Neuron (in vitro differentiated cells): ENCODE data around the gene GNLY.

Experiments
- H2AFZ ChIP-seq: one replicate; pipeline ENCODE4 v1.6.1; 2013; ENCODE audit warnings: low read depth, mild to moderate bottlenecking, inconsistent platforms, low read length, moderate library complexity
- H3K27me3 ChIP-seq: one replicate; pipeline ENCODE4 v1.6.1; 2013; ENCODE audit warnings: low read length; ENCODE audit not compliant: insufficient read depth
- H3K36me3 ChIP-seq: one replicate; pipeline ENCODE4 v1.6.1; 2013; ENCODE audit warnings: low read length; ENCODE audit not compliant: insufficient read depth
- H3K4me1 ChIP-seq: one replicate; pipeline ENCODE4 v1.6.1; 2013; ENCODE audit warnings: low read length; ENCODE audit not compliant: insufficient read depth
- H3K4me3 ChIP-seq: 2 replicates; pipeline ENCODE4 v1.5.1; 2013; ENCODE audit warnings: mild to moderate bottlenecking, low read length, moderate library complexity
- H3K9me3 ChIP-seq: one replicate; pipeline ENCODE4 v1.6.1; 2013; ENCODE audit warnings: low read length

GNLY gene

DNA sequence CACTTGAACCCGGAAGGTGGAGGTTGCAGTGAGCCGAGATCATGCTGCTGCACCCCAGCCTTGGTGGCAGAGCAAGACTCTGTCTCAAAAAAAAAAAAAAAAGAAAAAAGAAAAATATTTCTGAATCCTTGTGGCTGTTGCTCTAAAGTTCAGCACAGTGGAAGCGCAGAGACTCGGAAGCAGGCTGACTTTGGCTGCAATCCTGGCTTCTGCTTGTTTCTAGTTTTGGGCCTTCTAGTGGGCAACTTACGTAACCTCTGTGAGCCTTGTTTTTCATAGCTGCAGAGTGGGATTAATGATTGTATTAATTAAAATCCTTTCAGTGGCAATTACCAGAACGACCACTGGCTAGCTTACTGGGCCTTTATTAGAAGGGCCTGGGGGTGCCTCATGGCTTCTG is 28.4 kb downstream of the GNLY start:
- Histone ChIP-seq H3K9me3 (no peaks in the 10 kb centered on the region), H3K4me1 (no peaks in the 10 kb centered on the region), H3K4me3 (no peak overlapping the region), H3K36me3 (no peaks in the 10 kb centered on the region), H3K27me3 (no peaks in the 10 kb centered on the region), H2AFZ (no peak overlapping the region)

DNA sequence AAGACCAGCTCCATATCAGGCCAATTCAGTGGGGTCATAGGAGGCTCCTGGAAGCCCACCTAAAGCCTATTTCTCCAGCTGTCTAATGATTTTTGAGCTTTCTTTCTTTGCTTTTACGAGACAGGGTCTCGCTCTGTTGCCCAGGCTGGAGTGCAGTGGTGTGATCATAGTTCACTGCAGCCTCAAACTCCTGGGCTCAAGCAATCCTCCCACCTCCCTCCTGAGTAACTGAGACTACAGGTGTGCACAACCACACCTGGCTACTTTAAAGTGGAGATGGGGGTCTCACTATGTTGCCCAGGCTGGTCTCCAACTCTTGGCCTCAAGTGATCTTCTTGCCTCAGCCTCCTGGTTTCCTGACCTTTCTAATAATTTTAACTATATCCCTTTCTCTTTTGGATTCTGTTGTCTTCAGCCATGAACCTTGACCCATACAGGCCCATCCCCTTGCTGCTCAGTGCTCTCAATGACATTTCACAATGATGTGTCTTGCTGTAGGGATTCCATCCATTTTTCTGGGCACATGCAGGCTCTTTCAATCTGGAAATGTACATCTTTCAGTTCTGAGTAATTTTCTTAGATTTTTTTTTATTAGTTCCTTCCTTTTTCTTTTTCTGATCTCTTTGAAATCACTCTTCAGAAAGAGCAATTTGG is 29.7 kb downstream of the GNLY start:
- no peaks in the 10 kb centered on the region for H3K36me3 ChIP-seq
- H3K4me3 ChIP-seq, result no peak overlapping the region
- no peaks in the 10 kb centered on the region for H3K27me3 ChIP-seq
- H3K4me1 ChIP-seq, result no peaks in the 10 kb centered on the region
- H2AFZ ChIP-seq, result no peak overlapping the region
- no peaks in the 10 kb centered on the region for H3K9me3 ChIP-seq

- no peaks in the 10 kb centered on the region for H3K27me3 ChIP-seq
These were observed 30.6 kb downstream of the GNLY start for GRCh38 chr2:85724731-85725181.

GRCh38 chr2:85725451-85725850 is 31.3 kb downstream of the GNLY start:
- Histone ChIP-seq H3K4me1 (no peaks in the 10 kb centered on the region), H3K9me3 (no peaks in the 10 kb centered on the region), H3K36me3 (no peaks in the 10 kb centered on the region), H3K4me3 (no peak overlapping the region), H3K27me3 (no peaks in the 10 kb centered on the region), H2AFZ (no peak overlapping the region)

More at GRCh38 chr2:85724731-85725181, 30.6 kb downstream of the GNLY start:
- Histone ChIP-seq H2AFZ (no peak overlapping the region), H3K9me3 (no peaks in the 10 kb centered on the region), H3K4me3 (no peak overlapping the region), H3K36me3 (no peaks in the 10 kb centered on the region), H3K4me1 (no peaks in the 10 kb centered on the region)

GRCh38 chr2:85727798-85728197 is 33.6 kb downstream of the GNLY start:
- no peaks in the 10 kb centered on the region for H3K36me3 ChIP-seq
- peaks cover 3% of the 10 kb centered on the region for H3K4me1 ChIP-seq
- no peaks in the 10 kb centered on the region for H3K27me3 ChIP-seq
- H3K9me3 ChIP-seq, result no peaks in the 10 kb centered on the region
- H3K4me3 ChIP-seq, result no peak overlapping the region
- H2AFZ ChIP-seq, result no peak overlapping the region

DNA sequence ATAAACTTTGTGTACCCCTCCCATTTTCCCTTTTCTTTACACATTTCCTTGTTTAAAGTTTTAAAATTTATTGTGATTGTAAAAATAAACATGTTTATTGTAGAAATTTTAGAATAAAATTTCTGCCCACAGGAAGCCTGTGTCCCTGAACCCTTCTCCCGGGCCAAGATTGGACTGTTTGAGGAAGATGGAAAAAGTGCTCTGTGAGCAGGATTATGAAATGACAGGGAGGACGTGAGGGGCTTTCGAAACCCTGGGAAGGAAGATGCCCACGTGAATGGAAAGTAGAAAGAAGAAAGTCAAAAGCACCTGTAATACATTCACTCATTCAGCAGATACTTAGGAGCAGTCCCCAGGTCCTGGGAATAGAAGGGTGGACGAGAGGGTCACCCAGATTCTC is 34.2 kb downstream of the GNLY start:
- no peaks in the 10 kb centered on the region for H3K27me3 ChIP-seq
- peaks cover 3% of the 10 kb centered on the region for H3K4me1 ChIP-seq
- no peaks in the 10 kb centered on the region for H3K36me3 ChIP-seq
- H3K4me3 ChIP-seq, result no peak overlapping the region
- no peaks in the 10 kb centered on the region for H3K9me3 ChIP-seq
- no peak overlapping the region for H2AFZ ChIP-seq

DNA sequence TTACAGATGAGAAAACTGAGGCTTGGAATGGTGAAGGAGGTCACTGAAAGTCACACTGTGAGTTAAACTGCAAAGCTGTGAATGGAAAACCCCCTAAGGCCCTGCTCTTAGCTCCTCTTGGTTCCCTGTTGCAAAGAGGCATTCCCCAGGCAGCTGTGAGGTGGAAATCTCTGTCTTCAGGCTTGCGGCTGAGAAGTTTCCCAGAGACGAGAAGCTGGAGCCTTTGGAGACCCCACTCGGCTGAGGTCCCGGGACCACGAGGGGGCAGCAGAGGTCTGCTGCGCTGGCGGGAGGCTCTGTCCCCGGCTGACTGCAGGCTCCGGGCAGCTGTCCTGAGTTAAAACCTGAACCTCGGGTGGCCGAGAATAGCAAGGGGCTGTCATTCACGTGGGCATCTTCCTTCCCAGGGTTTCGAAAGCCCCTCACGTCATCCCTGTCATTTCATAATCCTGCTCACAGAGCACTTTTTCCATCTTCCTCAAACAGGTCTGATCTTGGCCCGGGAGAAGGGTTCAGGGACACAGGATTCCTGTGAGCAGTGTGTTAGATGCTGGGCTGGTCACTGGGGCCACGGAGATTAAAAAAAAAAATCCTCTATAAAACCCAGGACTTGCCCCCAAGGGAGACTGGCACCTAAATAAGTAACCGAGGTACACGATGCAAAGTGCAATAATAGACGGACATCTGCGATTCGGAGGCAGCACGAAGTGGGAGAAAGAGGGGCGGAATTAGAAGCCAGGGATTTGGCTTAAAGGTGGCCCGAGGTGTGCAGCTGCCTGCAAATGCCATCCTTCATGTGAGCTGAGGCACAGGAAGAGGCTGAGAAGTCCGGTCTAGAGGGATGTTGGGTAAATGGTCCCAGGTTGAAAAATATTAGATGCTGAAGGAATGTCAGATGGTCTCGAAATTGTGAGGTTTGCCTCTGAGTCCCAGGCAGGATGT is 35.0 kb downstream of the GNLY start:
- peaks cover 3% of the 10 kb centered on the region for H3K4me1 ChIP-seq
- H3K9me3 ChIP-seq, result no peaks in the 10 kb centered on the region
- H2AFZ ChIP-seq, result no peak overlapping the region
- H3K4me3 ChIP-seq, result no peak overlapping the region
- no peaks in the 10 kb centered on the region for H3K27me3 ChIP-seq
- H3K36me3 ChIP-seq, result no peaks in the 10 kb centered on the region

DNA sequence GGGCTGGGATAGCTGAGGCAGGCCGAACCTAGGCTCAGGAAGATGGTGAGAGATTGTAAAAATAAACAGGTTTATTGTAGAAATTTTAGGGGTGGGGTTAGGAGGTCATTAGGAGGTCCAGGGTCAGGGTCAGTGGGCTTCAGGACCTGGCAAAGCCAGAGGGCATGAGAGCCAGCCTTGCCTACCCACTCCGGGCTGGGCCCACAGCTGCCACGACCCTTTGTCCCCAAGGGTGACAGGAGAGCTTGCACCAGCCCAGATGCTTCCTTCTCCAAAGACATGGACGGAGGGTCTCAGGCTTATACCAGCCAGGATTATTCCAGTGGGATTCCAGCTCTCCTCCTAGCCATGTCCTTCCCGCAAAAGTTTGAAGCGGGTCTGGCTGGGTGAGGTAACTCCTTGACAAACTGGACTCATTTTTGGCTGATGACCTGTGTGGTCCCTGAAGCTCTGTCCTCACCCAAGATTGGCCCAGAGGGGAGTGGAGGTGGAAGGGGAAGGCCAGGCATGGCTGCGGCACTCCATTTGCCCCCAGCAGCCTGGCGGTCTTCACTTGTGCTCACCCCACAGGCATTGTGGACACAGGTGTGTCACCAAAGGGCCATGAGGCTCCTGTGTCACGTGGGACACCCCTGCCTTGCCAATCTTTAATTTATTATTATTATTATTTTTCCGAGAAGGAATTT is 35.8 kb downstream of the GNLY start:
- no peak overlapping the region for H2AFZ ChIP-seq
- H3K27me3 ChIP-seq, result no peaks in the 10 kb centered on the region
- H3K4me3 ChIP-seq, result no peak overlapping the region
- no peaks in the 10 kb centered on the region for H3K36me3 ChIP-seq
- no peaks in the 10 kb centered on the region for H3K9me3 ChIP-seq
- H3K4me1 ChIP-seq, result peaks cover 6% of the 10 kb centered on the region

- H3K27me3 ChIP-seq, result no peaks in the 10 kb centered on the region
- H3K4me1 ChIP-seq, result peaks cover 6% of the 10 kb centered on the region
- H2AFZ ChIP-seq, result no peak overlapping the region
- no peak overlapping the region for H3K4me3 ChIP-seq
- H3K36me3 ChIP-seq, result no peaks in the 10 kb centered on the region
- H3K9me3 ChIP-seq, result no peaks in the 10 kb centered on the region
These were observed 36.6 kb downstream of the GNLY start for GRCh38 chr2:85730686-85731230.

GRCh38 chr2:85731606-85732005 is 37.4 kb downstream of the GNLY start:
- Histone ChIP-seq H3K36me3 (no peaks in the 10 kb centered on the region), H3K4me1 (peaks cover 6% of the 10 kb centered on the region), H3K9me3 (no peaks in the 10 kb centered on the region), H2AFZ (no peak overlapping the region), H3K4me3 (no peak overlapping the region), H3K27me3 (no peaks in the 10 kb centered on the region)

DNA sequence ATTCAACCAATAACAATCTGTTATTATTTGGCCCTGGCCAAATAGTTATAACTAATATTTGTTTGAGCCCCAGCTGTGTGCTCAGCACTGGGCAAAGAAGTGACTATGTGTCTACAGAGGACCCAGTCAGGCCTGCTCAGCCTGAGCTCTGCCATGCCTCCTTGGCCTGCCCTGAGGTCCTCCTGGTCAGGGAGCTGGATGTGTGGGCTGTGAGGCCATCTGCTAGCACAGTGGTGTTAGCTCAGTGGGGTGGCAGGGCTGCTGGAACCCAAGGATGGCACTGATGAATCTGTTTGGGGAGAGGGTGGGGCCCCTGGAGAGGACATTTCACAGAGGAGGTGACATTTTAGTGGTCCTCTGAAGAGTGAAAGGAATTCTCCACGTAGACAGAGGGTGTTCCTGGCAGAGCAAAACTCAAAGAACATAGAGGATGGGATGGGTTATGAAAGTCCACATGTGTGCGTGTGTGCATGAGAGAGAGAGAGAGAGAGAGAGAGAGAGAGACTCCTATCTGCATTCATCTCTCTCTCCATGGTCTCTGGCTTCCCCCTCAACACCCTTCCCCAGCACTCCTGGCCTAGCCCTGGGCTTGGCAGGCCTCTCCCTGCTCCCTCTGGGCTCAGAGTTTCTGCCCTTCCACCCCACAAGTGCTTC is 38.4 kb downstream of the GNLY start:
- peaks cover 6% of the 10 kb centered on the region for H3K4me1 ChIP-seq
- H3K4me3 ChIP-seq, result no peak overlapping the region
- H3K36me3 ChIP-seq, result no peaks in the 10 kb centered on the region
- no peak overlapping the region for H2AFZ ChIP-seq
- H3K27me3 ChIP-seq, result no peaks in the 10 kb centered on the region
- H3K9me3 ChIP-seq, result no peaks in the 10 kb centered on the region

- peaks cover 6% of the 10 kb centered on the region for H3K4me1 ChIP-seq
- no peaks in the 10 kb centered on the region for H3K27me3 ChIP-seq
- no peaks in the 10 kb centered on the region for H3K36me3 ChIP-seq
- H3K4me3 ChIP-seq, result no peak overlapping the region
- H2AFZ ChIP-seq, result no peak overlapping the region
- no peaks in the 10 kb centered on the region for H3K9me3 ChIP-seq
These were observed 39.2 kb downstream of the GNLY start for GRCh38 chr2:85733121-85733960.
